GM12878 (cell line): ENCODE data around the gene CELF2. TPM values are rescaled to one million over a fixed set of nuclear protein-coding genes. Genes with fewer than 3 reads are reported as not detected.

Experiments used
- ATF7 ChIP-seq: fragments of 450-650 bp; IDR thresholded peaks from 2 replicates; pipeline ENCODE4 v1.6.1; 2016; ENCODE audit warnings: low read depth, mild to moderate bottlenecking
- CEBPB ChIP-seq, 2 experiments: fragments of 150-350 bp in 1 of 2; IDR thresholded peaks; 2 replicates each; pipeline ENCODE4 v1.6.1; 2012 to 2014; ENCODE audit warnings: low read depth in 2 of 2, low read length in 2 of 2, borderline replicate concordance in 1 of 2, inconsistent platforms in 1 of 2
- GABPA ChIP-seq: IDR thresholded peaks from 2 replicates; pipeline ENCODE4 v1.6.1; 2014; ENCODE audit warnings: antibody characterized with exemption, low read depth, mild to moderate bottlenecking, inconsistent platforms
- KLF5 ChIP-seq: fragments of 450-650 bp; IDR thresholded peaks from 2 replicates; pipeline ENCODE4 v1.6.1; 2014; ENCODE audit warnings: mild to moderate bottlenecking; ENCODE audit not compliant: partially characterized antibody
- MEF2A ChIP-seq: IDR thresholded peaks from 2 replicates; pipeline ENCODE4 v1.6.1; 2011; ENCODE audit warnings: low read depth, mild to moderate bottlenecking, low read length, moderate library complexity; ENCODE audit not compliant: insufficient read depth
- MYC ChIP-seq: IDR thresholded peaks from 2 replicates; pipeline ENCODE4 v1.6.1; 2011; ENCODE audit warnings: mild to moderate bottlenecking, low read length, moderate library complexity, inconsistent platforms; ENCODE audit not compliant: insufficient read depth, insufficient replicate concordance, insufficient read length, severe bottlenecking
- NBN ChIP-seq: fragments of 450-650 bp; IDR thresholded peaks from 2 replicates; pipeline ENCODE4 v1.6.1; 2016
- NFXL1 ChIP-seq: fragments of 450-650 bp; IDR thresholded peaks from 2 replicates; pipeline ENCODE4 v1.6.1; 2017; ENCODE audit warnings: antibody characterized with exemption, mild to moderate bottlenecking, borderline replicate concordance
- NFYB ChIP-seq: IDR thresholded peaks from 2 replicates; pipeline ENCODE4 v1.6.1; 2011; ENCODE audit warnings: low read depth, mild to moderate bottlenecking, low read length, improper control_type of control experiment, moderate library complexity; ENCODE audit not compliant: insufficient read depth
- RAD21 ChIP-seq: IDR thresholded peaks from 2 replicates; pipeline ENCODE4 v1.6.1; 2011; ENCODE audit warnings: mild to moderate bottlenecking, low read depth, low read length, moderate library complexity; ENCODE audit not compliant: insufficient read depth
- RAD51 ChIP-seq: fragments of 450-650 bp; IDR thresholded peaks from 2 replicates; pipeline ENCODE4 v1.6.1; 2016; ENCODE audit warnings: moderate library complexity, mild to moderate bottlenecking, inconsistent platforms
- SMAD1 ChIP-seq: fragments of 450-650 bp; IDR thresholded peaks from 2 replicates; pipeline ENCODE4 v1.6.1; 2018; ENCODE audit warnings: mild to moderate bottlenecking, low read depth; ENCODE audit not compliant: partially characterized antibody
- SMC3 ChIP-seq: IDR thresholded peaks from 2 replicates; pipeline ENCODE4 v1.6.1; 2011; ENCODE audit warnings: low read length, improper control_type of control experiment, borderline replicate concordance
- YBX1 ChIP-seq: fragments of 450-650 bp; IDR thresholded peaks from 2 replicates; pipeline ENCODE4 v1.6.1; 2016; ENCODE audit warnings: antibody characterized with exemption
- ZNF217 ChIP-seq: fragments of 450-650 bp; IDR thresholded peaks from 2 replicates; pipeline ENCODE4 v1.6.1; 2017; ENCODE audit warnings: antibody characterized with exemption, mild to moderate bottlenecking
- polyA plus RNA-seq, 11 experiments: library from polyadenylated mRNA; depleted of rRNA in 4 of 11; unstranded in 6 of 11; stranded (reverse) in 5 of 11; fragments of >200 nt; fragmentation: Nextera tagmentation in 4 of 11; fragmentation: Illumina TruSeq in 1 of 11; extraction: Ambion mirVana in 4 of 11; extraction: Trizol in 1 of 11; gene quantifications; 1 replicate in 1 of 11; 2 replicates in 10 of 11; pipeline versions ENCODE4 v1.2.1 to v1.2.3, GENCODE V29; 2011 to 2016; ENCODE audit warnings: inconsistent platforms in 2 of 11, missing spikeins in 2 of 11, low read depth in 1 of 11
- total RNA-seq, 4 experiments: library from RNA; depleted of rRNA in 3 of 4; stranded (reverse); fragments of >200 nt in 3 of 4; fragmentation: Illumina TruSeq in 1 of 4; extraction: Trizol in 1 of 4; gene quantifications; 2 replicates each; pipeline versions ENCODE4 v1.2.1 to v1.2.3, GENCODE V29; 2013 to 2021
- TF ChIP-seq, protein P1 (sequence below), 3 experiments: IDR thresholded peaks in 2 of 3; conservative IDR thresholded peaks in 1 of 3; 2 replicates each; pipeline ENCODE4 v1.5.1; 2011; ENCODE audit warnings: low read depth in 3 of 3, low read length in 3 of 3, mild to moderate bottlenecking in 3 of 3, control low read depth in 2 of 3, moderate library complexity in 2 of 3, inconsistent platforms in 1 of 3, mixed read lengths in 1 of 3; ENCODE audit not compliant: control insufficient read depth in 2 of 3, insufficient read depth in 1 of 3; ENCODE audit errors: extremely low read depth in 1 of 3
- TF ChIP-seq, protein P2 (sequence below): fragments of 450-650 bp; IDR thresholded peaks from 2 replicates; pipeline ENCODE4 v1.6.1; 2016; ENCODE audit warnings: mild to moderate bottlenecking
- TF ChIP-seq, protein P3 (sequence below): IDR thresholded peaks from 2 replicates; pipeline ENCODE4 v1.6.1; 2011; ENCODE audit warnings: borderline replicate concordance, low read depth, mild to moderate bottlenecking, moderate library complexity, mixed read lengths, low read length; ENCODE audit not compliant: insufficient read depth; ENCODE audit errors: extremely low read length
- TF ChIP-seq, protein P4 (sequence below): fragments of 450-650 bp; formaldehyde crosslinking; IDR thresholded peaks from 2 replicates; pipeline ENCODE4 v1.5.0; 2022; ENCODE audit warnings: mild to moderate bottlenecking, missing genetic modification characterization
- TF ChIP-seq, protein P5 (sequence below): IDR thresholded peaks from 2 replicates; pipeline ENCODE4 v1.6.1; 2011; ENCODE audit warnings: low read depth, low read length, improper control_type of control experiment, borderline replicate concordance

CELF2 gene
- total and polyA plus RNA-seq, 10 of the 15 experiments (the other 5 are each of a cell fraction or from before 2014, with no cell fraction given) = 20.8 to 129 (median 86.3) TPM

DNA sequence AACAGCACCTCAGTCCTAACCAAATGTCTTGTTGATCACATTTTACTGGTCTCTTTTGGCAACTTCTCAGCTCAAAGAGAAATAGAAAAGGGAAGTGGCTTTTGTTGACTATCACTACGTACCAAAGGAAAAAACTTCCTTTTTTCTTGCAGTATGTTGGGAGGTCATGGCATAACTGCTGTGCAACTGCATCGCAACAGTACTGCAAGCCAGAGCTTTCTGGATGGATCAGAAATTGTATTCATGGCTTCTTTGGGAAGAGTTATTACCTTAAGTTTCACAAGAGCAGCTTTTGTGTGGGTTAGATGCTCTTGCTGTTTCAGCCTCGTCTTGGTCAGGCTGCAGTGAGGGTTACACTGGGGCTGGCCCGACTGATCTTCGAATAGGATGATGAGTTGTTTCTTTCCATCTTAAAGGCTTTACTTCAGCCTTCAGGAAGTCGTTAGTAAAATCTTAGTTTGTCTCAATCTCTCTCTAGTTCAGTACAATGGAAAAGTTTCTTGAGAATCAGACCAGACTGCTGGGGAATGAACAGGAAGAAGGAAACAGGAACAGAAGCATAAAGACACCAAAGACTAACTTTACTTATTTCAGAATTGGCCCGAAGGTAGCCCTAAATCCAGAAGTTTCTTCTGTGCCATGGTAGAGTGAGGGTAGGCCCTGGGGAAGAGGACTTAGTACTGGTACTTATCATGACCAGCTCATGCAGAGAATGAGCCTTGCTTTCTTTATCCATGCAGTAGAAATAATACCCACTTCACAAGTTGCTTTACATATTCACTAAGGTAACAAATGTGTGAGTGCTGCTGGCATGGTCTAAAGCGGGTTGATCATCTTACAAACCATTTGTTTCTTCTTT lies 153.6 kb downstream of the CELF2 start (continued):
- TF ChIP-seq, protein P1, sequence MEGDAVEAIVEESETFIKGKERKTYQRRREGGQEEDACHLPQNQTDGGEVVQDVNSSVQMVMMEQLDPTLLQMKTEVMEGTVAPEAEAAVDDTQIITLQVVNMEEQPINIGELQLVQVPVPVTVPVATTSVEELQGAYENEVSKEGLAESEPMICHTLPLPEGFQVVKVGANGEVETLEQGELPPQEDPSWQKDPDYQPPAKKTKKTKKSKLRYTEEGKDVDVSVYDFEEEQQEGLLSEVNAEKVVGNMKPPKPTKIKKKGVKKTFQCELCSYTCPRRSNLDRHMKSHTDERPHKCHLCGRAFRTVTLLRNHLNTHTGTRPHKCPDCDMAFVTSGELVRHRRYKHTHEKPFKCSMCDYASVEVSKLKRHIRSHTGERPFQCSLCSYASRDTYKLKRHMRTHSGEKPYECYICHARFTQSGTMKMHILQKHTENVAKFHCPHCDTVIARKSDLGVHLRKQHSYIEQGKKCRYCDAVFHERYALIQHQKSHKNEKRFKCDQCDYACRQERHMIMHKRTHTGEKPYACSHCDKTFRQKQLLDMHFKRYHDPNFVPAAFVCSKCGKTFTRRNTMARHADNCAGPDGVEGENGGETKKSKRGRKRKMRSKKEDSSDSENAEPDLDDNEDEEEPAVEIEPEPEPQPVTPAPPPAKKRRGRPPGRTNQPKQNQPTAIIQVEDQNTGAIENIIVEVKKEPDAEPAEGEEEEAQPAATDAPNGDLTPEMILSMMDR (IDR thresholded peaks at IDR 0.05 in 2 of 3, conservative IDR thresholded peaks at IDR 0.05 in 1 of 3; ENCODE audit: control insufficient read depth in 2 of 3, extremely low read depth in 1 of 3, insufficient read depth in 1 of 3, low read depth in 3 of 3, low read length in 3 of 3) = no peak
- no peak for TF ChIP-seq YBX1
- TF ChIP-seq SMC3 = no peak
- no peak for TF ChIP-seq MEF2A
- no peak for TF ChIP-seq RAD21
- TF ChIP-seq, protein P2, sequence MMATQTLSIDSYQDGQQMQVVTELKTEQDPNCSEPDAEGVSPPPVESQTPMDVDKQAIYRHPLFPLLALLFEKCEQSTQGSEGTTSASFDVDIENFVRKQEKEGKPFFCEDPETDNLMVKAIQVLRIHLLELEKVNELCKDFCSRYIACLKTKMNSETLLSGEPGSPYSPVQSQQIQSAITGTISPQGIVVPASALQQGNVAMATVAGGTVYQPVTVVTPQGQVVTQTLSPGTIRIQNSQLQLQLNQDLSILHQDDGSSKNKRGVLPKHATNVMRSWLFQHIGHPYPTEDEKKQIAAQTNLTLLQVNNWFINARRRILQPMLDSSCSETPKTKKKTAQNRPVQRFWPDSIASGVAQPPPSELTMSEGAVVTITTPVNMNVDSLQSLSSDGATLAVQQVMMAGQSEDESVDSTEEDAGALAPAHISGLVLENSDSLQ = no peak
- TF ChIP-seq, protein P3, sequence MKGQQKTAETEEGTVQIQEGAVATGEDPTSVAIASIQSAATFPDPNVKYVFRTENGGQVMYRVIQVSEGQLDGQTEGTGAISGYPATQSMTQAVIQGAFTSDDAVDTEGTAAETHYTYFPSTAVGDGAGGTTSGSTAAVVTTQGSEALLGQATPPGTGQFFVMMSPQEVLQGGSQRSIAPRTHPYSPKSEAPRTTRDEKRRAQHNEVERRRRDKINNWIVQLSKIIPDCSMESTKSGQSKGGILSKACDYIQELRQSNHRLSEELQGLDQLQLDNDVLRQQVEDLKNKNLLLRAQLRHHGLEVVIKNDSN = no peak
- TF ChIP-seq KLF5 = no peak
- no peak; the same call in 1 of the 2 replicates for TF ChIP-seq NBN
- no peak for TF ChIP-seq GABPA
- TF ChIP-seq MYC = no peak
- no peak for TF ChIP-seq NFYB
- TF ChIP-seq ZNF217 = no peak
- TF ChIP-seq NFXL1 = no peak
- TF ChIP-seq, protein P4, sequence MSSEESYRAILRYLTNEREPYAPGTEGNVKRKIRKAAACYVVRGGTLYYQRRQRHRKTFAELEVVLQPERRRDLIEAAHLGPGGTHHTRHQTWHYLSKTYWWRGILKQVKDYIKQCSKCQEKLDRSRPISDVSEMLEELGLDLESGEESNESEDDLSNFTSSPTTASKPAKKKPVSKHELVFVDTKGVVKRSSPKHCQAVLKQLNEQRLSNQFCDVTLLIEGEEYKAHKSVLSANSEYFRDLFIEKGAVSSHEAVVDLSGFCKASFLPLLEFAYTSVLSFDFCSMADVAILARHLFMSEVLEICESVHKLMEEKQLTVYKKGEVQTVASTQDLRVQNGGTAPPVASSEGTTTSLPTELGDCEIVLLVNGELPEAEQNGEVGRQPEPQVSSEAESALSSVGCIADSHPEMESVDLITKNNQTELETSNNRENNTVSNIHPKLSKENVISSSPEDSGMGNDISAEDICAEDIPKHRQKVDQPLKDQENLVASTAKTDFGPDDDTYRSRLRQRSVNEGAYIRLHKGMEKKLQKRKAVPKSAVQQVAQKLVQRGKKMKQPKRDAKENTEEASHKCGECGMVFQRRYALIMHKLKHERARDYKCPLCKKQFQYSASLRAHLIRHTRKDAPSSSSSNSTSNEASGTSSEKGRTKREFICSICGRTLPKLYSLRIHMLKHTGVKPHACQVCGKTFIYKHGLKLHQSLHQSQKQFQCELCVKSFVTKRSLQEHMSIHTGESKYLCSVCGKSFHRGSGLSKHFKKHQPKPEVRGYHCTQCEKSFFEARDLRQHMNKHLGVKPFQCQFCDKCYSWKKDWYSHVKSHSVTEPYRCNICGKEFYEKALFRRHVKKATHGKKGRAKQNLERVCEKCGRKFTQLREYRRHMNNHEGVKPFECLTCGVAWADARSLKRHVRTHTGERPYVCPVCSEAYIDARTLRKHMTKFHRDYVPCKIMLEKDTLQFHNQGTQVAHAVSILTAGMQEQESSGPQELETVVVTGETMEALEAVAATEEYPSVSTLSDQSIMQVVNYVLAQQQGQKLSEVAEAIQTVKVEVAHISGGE = no peak
- no peak for TF ChIP-seq CEBPB (IDR thresholded peaks at IDR 0.05; ENCODE audit: borderline replicate concordance in 1 of 2, low read depth in 2 of 2, low read length in 2 of 2)
- TF ChIP-seq, protein P5, sequence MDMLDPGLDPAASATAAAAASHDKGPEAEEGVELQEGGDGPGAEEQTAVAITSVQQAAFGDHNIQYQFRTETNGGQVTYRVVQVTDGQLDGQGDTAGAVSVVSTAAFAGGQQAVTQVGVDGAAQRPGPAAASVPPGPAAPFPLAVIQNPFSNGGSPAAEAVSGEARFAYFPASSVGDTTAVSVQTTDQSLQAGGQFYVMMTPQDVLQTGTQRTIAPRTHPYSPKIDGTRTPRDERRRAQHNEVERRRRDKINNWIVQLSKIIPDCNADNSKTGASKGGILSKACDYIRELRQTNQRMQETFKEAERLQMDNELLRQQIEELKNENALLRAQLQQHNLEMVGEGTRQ = no peak
- TF ChIP-seq ATF7 = no peak; the same call in 1 of the 2 replicates
- TF ChIP-seq RAD51 = no peak
- TF ChIP-seq SMAD1 = no peak
